Keratinocyte (primary cell): ENCODE data around the gene LPGAT1. TPM values are rescaled to one million over a fixed set of nuclear protein-coding genes. Genes with fewer than 3 reads are reported as not detected.

Source experiments
- DNase-seq: peaks from one replicate; pipeline ENCODE4 v3.0.0-alpha.2; 2011; ENCODE audit warnings: low read depth, missing footprints, low spot score
- FAIRE-seq: peaks from 2 replicates; lab custom pipeline; 2011; peaks lifted over from hg19 to GRCh38; lab: Jason Lieb, UNC
- H2AFZ ChIP-seq: 2 replicates; pipeline ENCODE4 v1.6.0; 2012; ENCODE audit warnings: low read length, control low read depth, inconsistent platforms; ENCODE audit not compliant: control insufficient read depth
- H3K27ac ChIP-seq: 2 replicates; pipeline ENCODE4 v1.5.1; 2011; ENCODE audit warnings: low read length; ENCODE audit not compliant: control insufficient read depth, insufficient read depth
- H3K27me3 ChIP-seq: 3 replicates; pipeline ENCODE4 v1.6.0; 2011; ENCODE audit warnings: low read length; ENCODE audit not compliant: control insufficient read depth, insufficient read depth; ENCODE audit errors: extremely low read depth
- H3K36me3 ChIP-seq, 2 experiments: 2 replicates in 1 of 2; 3 replicates in 1 of 2; pipeline ENCODE4 v1.5.1; 2011; ENCODE audit warnings: low read length in 2 of 2, mild to moderate bottlenecking in 1 of 2; ENCODE audit not compliant: control insufficient read depth in 2 of 2, insufficient read depth in 2 of 2; ENCODE audit errors: extremely low read depth in 1 of 2
- H3K4me1 ChIP-seq: 3 replicates; pipeline ENCODE4 v1.5.1; 2011; ENCODE audit warnings: low read length; ENCODE audit not compliant: control insufficient read depth, insufficient read depth; ENCODE audit errors: extremely low read depth
- H3K4me2 ChIP-seq: 3 replicates; pipeline ENCODE4 v1.6.0; 2011; ENCODE audit warnings: low read depth, low read length; ENCODE audit not compliant: control insufficient read depth, insufficient read depth; ENCODE audit errors: extremely low read depth
- H3K4me3 ChIP-seq, 3 experiments: fragments of 200-600 bp in 1 of 3; sonication (generic) in 1 of 3; 2 replicates in 2 of 3; 3 replicates in 1 of 3; pipeline ENCODE4 v1.5.1; 2011 to 2016; ENCODE audit warnings: low read length in 3 of 3, mild to moderate bottlenecking in 3 of 3, control low read depth in 2 of 3, inconsistent platforms in 1 of 3, low read depth in 1 of 3, mixed read lengths in 1 of 3, mixed run types in 1 of 3, moderate library complexity in 1 of 3; ENCODE audit not compliant: control insufficient read depth in 2 of 3, insufficient read depth in 2 of 3; ENCODE audit errors: extremely low read depth in 1 of 3
- H3K79me2 ChIP-seq: 2 replicates; pipeline ENCODE4 v1.6.0; 2012; ENCODE audit warnings: low read length; ENCODE audit not compliant: control insufficient read depth, insufficient read depth
- H3K9ac ChIP-seq: 3 replicates; pipeline ENCODE4 v1.6.0; 2011; ENCODE audit warnings: low read length; ENCODE audit not compliant: control insufficient read depth, insufficient read depth; ENCODE audit errors: extremely low read depth
- H3K9me1 ChIP-seq: 3 replicates; pipeline ENCODE4 v1.6.0; 2011; ENCODE audit warnings: low read length; ENCODE audit not compliant: control insufficient read depth, insufficient read depth; ENCODE audit errors: extremely low read depth
- H3K9me3 ChIP-seq: 2 replicates; pipeline ENCODE4 v1.5.1; 2012; ENCODE audit warnings: low read depth, low read length; ENCODE audit not compliant: control insufficient read depth
- H4K20me1 ChIP-seq: 3 replicates; pipeline ENCODE4 v1.6.0; 2011; ENCODE audit warnings: low read length; ENCODE audit not compliant: control insufficient read depth, insufficient read depth; ENCODE audit errors: extremely low read depth
- CTCF ChIP-seq, 3 experiments: IDR thresholded peaks in 1 of 3; conservative IDR thresholded peaks in 1 of 3; optimal IDR thresholded peaks in 1 of 3; 2 replicates in 2 of 3; 3 replicates in 1 of 3; pipeline versions ENCODE3 to v1.5.1; 2011; ENCODE audit warnings: low read length in 3 of 3, mild to moderate bottlenecking in 3 of 3, moderate library complexity in 2 of 3, control low read depth in 1 of 3, inconsistent platforms in 1 of 3; ENCODE audit not compliant: insufficient read depth in 2 of 3; ENCODE audit errors: extremely low read depth in 1 of 3
- EZH2 ChIP-seq: IDR thresholded peaks from one replicate; pipeline ENCODE4 v1.6.1; 2012; ENCODE audit warnings: inconsistent platforms, mild to moderate bottlenecking, low read length, moderate library complexity
- dilution Hi-C: fragments of 300-500 bp; cut with MboI; formaldehyde crosslinking; loops from one replicate; pipeline ENCODE4 v1.7.0; 2020; ENCODE audit warnings: low sequenced_read_pairs; ENCODE audit not compliant: extremely low pct_ligation_motif_present
- polyA plus RNA-seq, 5 experiments: library from polyadenylated mRNA; depleted of rRNA in 3 of 5; stranded (reverse) in 3 of 5; stranded (forward) in 1 of 5; unstranded in 1 of 5; fragments of >200 nt; gene quantifications; 1 replicate in 1 of 5; 2 replicates in 3 of 5; 3 replicates in 1 of 5; pipeline versions ENCODE4 v1.2.1 to v1.2.3, GENCODE V29; 2011 to 2012; ENCODE audit warnings: missing spikeins in 2 of 5, low read depth in 1 of 5, low replicate concordance in 1 of 5

Gene LPGAT1
- polyA plus RNA-seq, 1 donor (not counting 4 experiments of a cell fraction or from before 2014, with no cell fraction given) = 14.7 TPM

- H3K4me1 ChIP-seq = no peaks in the 10 kb centered on the region
Measured at GRCh38 chr1:211876851-211877590, 46.5 kb upstream of the LPGAT1 start.

GRCh38 chr1:211875541-211875940 lies 45.0 kb upstream of the LPGAT1 start:
- no peak for FAIRE-seq

More at GRCh38 chr1:211876851-211877590, 46.5 kb upstream of the LPGAT1 start:
- no peak overlapping the region for H3K4me3 ChIP-seq
- no peaks in the 10 kb centered on the region for H3K27me3 ChIP-seq
- H3K36me3 ChIP-seq = no peaks in the 10 kb centered on the region
- H4K20me1 ChIP-seq = no peaks in the 10 kb centered on the region
- no peaks in the 10 kb centered on the region for H3K9me3 ChIP-seq
- no peak overlapping the region for H3K4me2 ChIP-seq
- TF ChIP-seq EZH2 = no peak
- no peak for TF ChIP-seq CTCF (optimal IDR thresholded peaks at IDR 0.05 in 1 of 3, IDR thresholded peaks at IDR 0.05 in 1 of 3, conservative IDR thresholded peaks at IDR 0.05 in 1 of 3; ENCODE audit: extremely low read depth in 1 of 3, insufficient read depth in 2 of 3, low read length in 3 of 3)
- H3K9me1 ChIP-seq = no peaks in the 10 kb centered on the region
- DNase-seq (no peak), FAIRE-seq (no peak)
- H3K9ac ChIP-seq = no peak overlapping the region
- no peak overlapping the region for H3K27ac ChIP-seq
- H3K79me2 ChIP-seq = no peaks in the 10 kb centered on the region
- H2AFZ ChIP-seq = no peak overlapping the region
- dilution Hi-C loops = no loop called here

More at GRCh38 chr1:211875541-211875940, 45.0 kb upstream of the LPGAT1 start:
- H3K4me2 ChIP-seq = no peak overlapping the region
- no peaks in the 10 kb centered on the region for H4K20me1 ChIP-seq
- no peak overlapping the region for H3K4me3 ChIP-seq
- H3K27me3 ChIP-seq = no peaks in the 10 kb centered on the region
- no peak overlapping the region for H3K27ac ChIP-seq
- H3K79me2 ChIP-seq = no peaks in the 10 kb centered on the region
- no peaks in the 10 kb centered on the region for H3K36me3 ChIP-seq
- dilution Hi-C loops = no loop called here
- TF ChIP-seq CTCF (optimal IDR thresholded peaks at IDR 0.05 in 1 of 3, IDR thresholded peaks at IDR 0.05 in 1 of 3, conservative IDR thresholded peaks at IDR 0.05 in 1 of 3; ENCODE audit: extremely low read depth in 1 of 3, insufficient read depth in 2 of 3, low read length in 3 of 3) (no peak), EZH2 (no peak)
- H3K9ac ChIP-seq = no peak overlapping the region
- no peaks in the 10 kb centered on the region for H3K9me1 ChIP-seq
- DNase-seq = no peak
- H3K9me3 ChIP-seq = no peaks in the 10 kb centered on the region
- H2AFZ ChIP-seq = no peak overlapping the region
- no peaks in the 10 kb centered on the region for H3K4me1 ChIP-seq
